ENCODE data around the gene DENND6B. TPM values are rescaled to one million over a fixed set of nuclear protein-coding genes. Genes with fewer than 3 reads are reported as not detected.

Gene DENND6B
- total RNA-seq, 6 experiments from 2014 or later: 0.98 to 4.1 (median 1.9) TPM

- ATAC-seq (peak in 1 of 4 donors; percentile 0), DNase-seq (no peak)
- WGBS (ENCODE audit: insufficient coverage, low coverage, low lambda C conversion rate, missing lambda C conversion rate): 45% methylated on average over 3 of the region's 22 CpGs
These were observed 22.1 kb downstream of the DENND6B start for GRCh38 chr22:50304528-50305392.

GRCh38 chr22:50303848-50304527 lies 22.8 kb downstream of the DENND6B start:
- 26% methylated on average over 5 of the region's 11 CpGs for WGBS (ENCODE audit: insufficient coverage, low coverage, low lambda C conversion rate, missing lambda C conversion rate)
- Histone ChIP-seq H3K4me3 (no peak overlapping the region), H3K9me3 (no peaks in the 10 kb centered on the region), H3K27me3 (no peaks in the 10 kb centered on the region), H3K36me3 (no peaks in the 10 kb centered on the region), H3K27ac (peak overlapping the region; percentile 31 to 63 (median 40)), H3K4me1 (peaks cover 0 to 60% (median 24%) of the 10 kb centered on the region in 4 donors)
- intact Hi-C loops (cut with DNase I): no loop called here
- peak; percentile 70 to 82 (median 77) for DNase-seq
- no peak for TF ChIP-seq POLR2A (IDR thresholded peaks at IDR 0.05)
- no peak for TF ChIP-seq CTCF (IDR thresholded peaks at IDR 0.05)
- ATAC-seq: peak in 1 of 4 donors; percentile 41

More at GRCh38 chr22:50304528-50305392, 22.1 kb downstream of the DENND6B start:
- Histone ChIP-seq H3K4me1 (peaks cover 0 to 56% (median 24%) of the 10 kb centered on the region in 4 donors), H3K36me3 (no peaks in the 10 kb centered on the region), H3K9me3 (no peaks in the 10 kb centered on the region), H3K27me3 (no peaks in the 10 kb centered on the region), H3K27ac (peak overlapping the region; percentile 31 to 89 (median 73)), H3K4me3 (peak overlapping the region; percentile 71 to 91 (median 88))
- TF ChIP-seq POLR2A (IDR thresholded peaks at IDR 0.05) (no peak), CTCF (IDR thresholded peaks at IDR 0.05) (no peak)
- intact Hi-C loops (cut with DNase I): no loop called here

- Histone ChIP-seq H3K27me3 (no peaks in the 10 kb centered on the region), H3K27ac (peak overlapping the region in 2 of 3 donors; percentile 40 to 63), H3K36me3 (no peaks in the 10 kb centered on the region), H3K4me3 (no peak overlapping the region), H3K4me1 (peaks cover 0 to 65% (median 26%) of the 10 kb centered on the region in 4 donors), H3K9me3 (no peaks in the 10 kb centered on the region)
- no CpG with 5 or more reads among the region's 7 CpGs for WGBS (ENCODE audit: insufficient coverage, low coverage, low lambda C conversion rate, missing lambda C conversion rate)
- intact Hi-C loops (cut with DNase I): no loop called here
- TF ChIP-seq POLR2A (IDR thresholded peaks at IDR 0.05): no peak
- DNase-seq: no peak
- ATAC-seq: no peak
These were observed 23.3 kb downstream of the DENND6B start for GRCh38 chr22:50303515-50303847.

- no peak overlapping the region for H3K27ac ChIP-seq
- no peaks in the 10 kb centered on the region for H3K9me3 ChIP-seq
- H3K4me1 ChIP-seq: peaks cover 0 to 67% (median 31%) of the 10 kb centered on the region in 4 donors
- H3K27me3 ChIP-seq: no peaks in the 10 kb centered on the region
- ATAC-seq (no peak), DNase-seq (no peak)
- no peaks in the 10 kb centered on the region for H3K36me3 ChIP-seq
- TF ChIP-seq CTCF (IDR thresholded peaks at IDR 0.05) (no peak), POLR2A (IDR thresholded peaks at IDR 0.05) (no peak)
- H3K4me3 ChIP-seq: no peak overlapping the region
- WGBS (ENCODE audit: insufficient coverage, low coverage, low lambda C conversion rate, missing lambda C conversion rate): no CpG with 5 or more reads among the region's 5 CpGs
- intact Hi-C loops (cut with DNase I): no loop called here
These were observed 24.2 kb downstream of the DENND6B start for GRCh38 chr22:50302564-50302963.
